Gastroesophageal sphincter (tissue), 4 donors: ENCODE data around the gene APP. TPM values are rescaled to one million over a fixed set of nuclear protein-coding genes. Genes with fewer than 3 reads are reported as not detected.

Experiments used
- ATAC-seq: fragments of 150-250 bp; one replicate; pipeline ENCODE4 v1.9.1; 2016; ENCODE audit warnings: mild to moderate bottlenecking, moderate library complexity
- H3K27ac ChIP-seq, 4 donors: fragments of 200-600 bp; sonication (generic) in 3 of 4; 1 replicate in 3 of 4; 2 replicates in 1 of 4; pipeline ENCODE4 v1.5.1; 2016 to 2019
- H3K27me3 ChIP-seq: fragments of 200-600 bp; sonication (generic); one replicate; pipeline ENCODE4 v1.5.1; 2019
- H3K36me3 ChIP-seq, 2 donors: fragments of 200-600 bp; sonication (generic); one replicate each; pipeline ENCODE4 v1.5.1; 2019; ENCODE audit warnings: control low read depth in 1 of 2
- H3K4me1 ChIP-seq, 3 donors: fragments of 200-600 bp; sonication (generic); 1 replicate in 2 of 3; 2 replicates in 1 of 3; pipeline ENCODE4 v1.5.1; 2016 to 2019; ENCODE audit warnings: control low read depth in 2 of 3
- H3K4me3 ChIP-seq, 2 donors: fragments of 200-600 bp; sonication (generic); one replicate each; pipeline ENCODE4 v1.5.1; 2019; ENCODE audit warnings: mild to moderate bottlenecking in 1 of 2, moderate library complexity in 1 of 2
- H3K9me3 ChIP-seq, 3 donors: fragments of 200-600 bp; sonication (generic); one replicate each; pipeline ENCODE4 v1.5.1; 2017 to 2019; ENCODE audit warnings: control low read depth in 2 of 3
- CTCF ChIP-seq, 4 experiments: fragments of 200-600 bp in 2 of 4; fragments of 450-650 bp in 2 of 4; sonication (generic) in 1 of 4; IDR thresholded peaks; one replicate each; pipeline ENCODE4 v1.5.1; 2017 to 2019; ENCODE audit warnings: antibody characterized with exemption in 4 of 4, mild to moderate bottlenecking in 2 of 4, moderate library complexity in 2 of 4
- EP300 ChIP-seq: sonication (generic); formaldehyde crosslinking; IDR thresholded peaks from one replicate; pipeline ENCODE4 v1.6.1; 2017; ENCODE audit warnings: antibody characterized with exemption, mild to moderate bottlenecking
- POLR2A ChIP-seq, 2 donors: fragments of 450-650 bp; IDR thresholded peaks; one replicate each; pipeline ENCODE4 v1.6.1; 2017; ENCODE audit warnings: antibody characterized with exemption in 2 of 2, mild to moderate bottlenecking in 2 of 2, moderate library complexity in 1 of 2
- POLR2AphosphoS5 ChIP-seq: sonication (generic); formaldehyde crosslinking; IDR thresholded peaks from one replicate; pipeline ENCODE4 v1.6.1; 2017; ENCODE audit warnings: antibody characterized with exemption
- WGBS, 2 donors: methylation state at CpG; one replicate each; pipeline ENCODE4 v1.1.5; 2018; ENCODE audit warnings: low coverage in 1 of 2; 5-methylcytosine and 5-hydroxymethylcytosine counted together
- total RNA-seq, 4 donors: library from RNA; depleted of rRNA; stranded (reverse); fragments of >200 nt; gene quantifications; one replicate each; pipeline ENCODE4 v1.1.0, GENCODE V29; 2016

The APP gene
- total RNA-seq, 4 donors from 2014 or later, result 282 to 724 (median 545) TPM

- no peak overlapping the region for H3K4me3 ChIP-seq
- 96 to 100% methylated on average over 4 of the region's 5 CpGs for WGBS, 2 donors
- H3K27me3 ChIP-seq, result no peaks in the 10 kb centered on the region
- TF ChIP-seq POLR2A (IDR thresholded peaks at IDR 0.05) (no peak), EP300 (no peak), CTCF (IDR thresholded peaks at IDR 0.05) (no peak), POLR2AphosphoS5 (no peak)
- H3K9me3 ChIP-seq, result no peaks in the 10 kb centered on the region
- H3K36me3 ChIP-seq, result peaks cover 0 to 36% of the 10 kb centered on the region in 2 donors
- no peaks in the 10 kb centered on the region for H3K4me1 ChIP-seq
- no peak overlapping the region for H3K27ac ChIP-seq
- ATAC-seq, result no peak
Observed at GRCh38 chr21:26001356-26001755, 169.2 kb downstream of the APP start.

GRCh38 chr21:25999921-26000582, 170.5 kb downstream of the APP start:
- no peak for TF ChIP-seq POLR2AphosphoS5
- TF ChIP-seq EP300, result no peak
- no peak for TF ChIP-seq CTCF (IDR thresholded peaks at IDR 0.05)
- no peak for TF ChIP-seq POLR2A (IDR thresholded peaks at IDR 0.05)
- Histone ChIP-seq H3K4me3 (no peak overlapping the region), H3K27me3 (no peaks in the 10 kb centered on the region), H3K27ac (no peak overlapping the region), H3K9me3 (no peaks in the 10 kb centered on the region), H3K4me1 (peaks cover 0 to 2% (median 0%) of the 10 kb centered on the region in 3 donors), H3K36me3 (peaks cover 0 to 40% of the 10 kb centered on the region in 2 donors)
- WGBS, 2 donors, result 86 to 100% methylated on average over 5 to 17 of the region's 19 CpGs
- ATAC-seq, result no peak

GRCh38 chr21:25997788-25998611, 172.6 kb downstream of the APP start:
- 63 to 65% methylated on average over 3 of the region's 4 CpGs for WGBS, 2 donors
- TF ChIP-seq EP300 (no peak), POLR2A (IDR thresholded peaks at IDR 0.05) (no peak), POLR2AphosphoS5 (no peak), CTCF (IDR thresholded peaks at IDR 0.05) (no peak)
- Histone ChIP-seq H3K27me3 (no peaks in the 10 kb centered on the region), H3K4me3 (no peak overlapping the region), H3K9me3 (no peaks in the 10 kb centered on the region), H3K4me1 (peaks cover 0 to 13% (median 0%) of the 10 kb centered on the region in 3 donors), H3K36me3 (peaks cover 0 to 43% of the 10 kb centered on the region in 2 donors), H3K27ac (no peak overlapping the region)
- no peak for ATAC-seq

GRCh38 chr21:25995278-25995677, 175.3 kb downstream of the APP start:
- H3K36me3 ChIP-seq, result peaks cover 0 to 52% of the 10 kb centered on the region in 2 donors
- H3K9me3 ChIP-seq, result no peaks in the 10 kb centered on the region
- H3K27ac ChIP-seq, result no peak overlapping the region
- no peak overlapping the region for H3K4me3 ChIP-seq
- TF ChIP-seq POLR2A (IDR thresholded peaks at IDR 0.05) (no peak), POLR2AphosphoS5 (no peak), EP300 (no peak), CTCF (IDR thresholded peaks at IDR 0.05) (no peak)
- no peaks in the 10 kb centered on the region for H3K27me3 ChIP-seq
- ATAC-seq, result no peak
- 84% methylated on average over 7 to 9 of the region's 9 CpGs for WGBS, 2 donors
- peaks cover 0 to 13% (median 0%) of the 10 kb centered on the region in 3 donors for H3K4me1 ChIP-seq
